Activated naive CD4-positive, alpha-beta T cell treated with anti-CD3 and anti-CD28 coated beads, Interleukin-2, amount 50 U/mL, for 72 hours (primary cell): Measurements from ENCODE around the gene SLC12A6. TPM values are rescaled to one million over a fixed set of nuclear protein-coding genes. Genes with fewer than 3 reads are reported as not detected.

Experiments used
- ATAC-seq, 2 donors: fragments of 150-1000 bp; cut with Tn5 transposase; 2 replicates each; pipeline ENCODE4 v1.10.0; 2021; ENCODE audit warnings: mild to moderate bottlenecking in 2 of 2, moderate library complexity in 2 of 2
- DNase-seq, 2 donors: peaks; one replicate each; pipeline ENCODE4 v3.0.0; 2021 to 2022; ENCODE audit warnings: low spot score in 2 of 2
- H3K27ac Mint-ChIP-seq, 2 donors: one replicate each; pipeline ENCODE4 v1.8.0; 2022; ENCODE audit warnings: mild to moderate bottlenecking in 2 of 2, mixed read lengths in 2 of 2
- H3K36me3 Mint-ChIP-seq, 2 donors: one replicate each; pipeline ENCODE4 v1.8.0; 2022; ENCODE audit warnings: mixed read lengths in 2 of 2
- H3K9me3 Mint-ChIP-seq, 2 donors: one replicate each; pipeline ENCODE4 v1.8.0; 2022; ENCODE audit warnings: mixed read lengths in 2 of 2
- total RNA-seq, 2 donors: library from RNA; stranded (reverse); gene quantifications; one replicate each; pipeline ENCODE4 v1.2.3, GENCODE V29; 2022

Gene SLC12A6
- total RNA-seq, 2 donors from 2014 or later: 29.9 to 45.1 TPM

GRCh38 chr15:34259566-34259965 is 78.0 kb downstream of the SLC12A6 start:
- ATAC-seq (no peak), DNase-seq (no peak)
- Mint-ChIP-seq H3K36me3 (no peaks in the 10 kb centered on the region), H3K9me3 (no peaks in the 10 kb centered on the region), H3K27ac (peak overlapping the region in 1 of 2 donors; percentile 33)

DNA sequence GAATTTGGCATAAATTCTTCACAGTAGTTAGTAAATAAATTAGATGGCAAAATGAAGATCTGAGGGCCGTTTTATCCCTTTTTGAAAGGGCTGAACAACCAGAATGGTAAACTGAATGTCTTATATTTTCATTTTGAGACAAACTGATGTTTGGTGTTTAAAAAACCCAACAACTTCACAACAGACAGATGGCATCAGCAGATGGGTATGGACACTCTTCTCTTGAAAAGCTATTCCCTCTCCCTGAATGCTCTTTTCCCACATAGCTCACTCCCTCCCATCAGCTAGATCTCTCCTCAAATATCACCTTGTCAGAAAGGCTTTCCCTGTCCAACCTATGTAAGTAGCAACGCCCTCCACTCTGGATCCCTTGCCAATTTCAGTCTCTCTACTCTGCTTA is 79.4 kb downstream of the SLC12A6 start:
- Mint-ChIP-seq H3K27ac (peak overlapping the region in 1 of 2 donors; percentile 1), H3K36me3 (peaks cover 0 to 7% of the 10 kb centered on the region in 2 donors), H3K9me3 (no peaks in the 10 kb centered on the region)
- DNase-seq (no peak), ATAC-seq (no peak)

DNA sequence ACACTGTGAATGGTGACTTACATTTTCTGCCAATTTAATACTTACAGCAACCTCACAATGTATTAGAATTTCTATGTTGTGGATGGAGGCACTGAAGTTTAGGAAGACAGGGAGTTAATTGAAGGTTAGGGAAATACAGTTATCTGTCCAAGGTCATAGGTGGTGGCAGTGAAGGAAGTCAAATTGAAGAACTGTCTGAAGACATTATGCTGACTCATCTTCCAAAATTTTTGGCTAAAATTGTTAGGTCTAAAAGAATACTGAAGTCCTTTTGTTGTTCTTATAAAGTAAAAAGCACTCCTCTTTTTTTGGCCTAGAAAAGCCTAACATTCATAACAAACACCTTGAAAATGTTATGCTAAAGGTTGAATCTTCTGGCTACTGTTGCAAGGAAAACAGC is 85.0 kb downstream of the SLC12A6 start:
- Mint-ChIP-seq H3K27ac (peak overlapping the region in 1 of 2 donors; percentile 87), H3K9me3 (no peaks in the 10 kb centered on the region), H3K36me3 (peaks cover 0 to 23% of the 10 kb centered on the region in 2 donors)
- no peak for ATAC-seq
- no peak for DNase-seq

- DNase-seq: no peak
- Mint-ChIP-seq H3K27ac (peak overlapping the region in 1 of 2 donors; percentile 69), H3K36me3 (peaks cover 0 to 19% of the 10 kb centered on the region in 2 donors), H3K9me3 (no peaks in the 10 kb centered on the region)
- no peak for ATAC-seq
Observed at GRCh38 chr15:34248190-34248589, 89.4 kb downstream of the SLC12A6 start.

DNA sequence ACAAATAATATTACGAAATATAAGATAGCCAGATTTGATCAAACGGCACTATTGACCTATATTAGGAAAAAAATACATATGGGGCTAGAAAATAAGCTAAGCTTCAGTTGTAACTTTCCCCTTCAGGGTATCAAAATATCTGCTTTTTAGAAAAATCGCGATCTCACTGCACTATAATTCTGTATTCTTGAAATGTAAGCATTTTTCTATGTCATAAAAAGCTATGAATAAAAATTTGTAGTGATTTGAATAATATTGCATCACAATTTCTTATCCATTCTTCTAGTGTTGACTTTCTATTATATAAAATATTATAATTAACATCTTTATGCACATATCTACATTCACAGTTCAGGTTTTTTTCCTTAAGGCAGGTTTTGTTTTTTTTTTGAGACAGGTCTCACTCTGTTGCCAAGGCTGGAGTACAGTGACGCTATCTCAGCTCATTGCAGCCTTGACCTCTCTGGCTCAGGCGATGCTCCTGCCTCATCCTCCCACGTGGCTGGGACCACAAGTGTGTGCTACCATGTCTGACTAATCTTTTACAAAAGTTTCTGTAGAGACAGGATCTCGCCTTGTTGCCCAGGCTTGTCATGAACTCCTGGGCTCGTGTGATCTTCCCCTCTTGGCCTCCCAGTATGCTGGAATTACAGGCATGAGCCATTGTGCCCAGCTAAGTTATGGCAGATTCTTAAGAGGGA is 91.2 kb downstream of the SLC12A6 start:
- peaks cover 0 to 19% of the 10 kb centered on the region in 2 donors for H3K36me3 Mint-ChIP-seq
- DNase-seq (no peak), ATAC-seq (peak in 1 of 2 donors; percentile 91)
- peak overlapping the region; percentile 66 for H3K27ac Mint-ChIP-seq
- no peaks in the 10 kb centered on the region for H3K9me3 Mint-ChIP-seq

DNA sequence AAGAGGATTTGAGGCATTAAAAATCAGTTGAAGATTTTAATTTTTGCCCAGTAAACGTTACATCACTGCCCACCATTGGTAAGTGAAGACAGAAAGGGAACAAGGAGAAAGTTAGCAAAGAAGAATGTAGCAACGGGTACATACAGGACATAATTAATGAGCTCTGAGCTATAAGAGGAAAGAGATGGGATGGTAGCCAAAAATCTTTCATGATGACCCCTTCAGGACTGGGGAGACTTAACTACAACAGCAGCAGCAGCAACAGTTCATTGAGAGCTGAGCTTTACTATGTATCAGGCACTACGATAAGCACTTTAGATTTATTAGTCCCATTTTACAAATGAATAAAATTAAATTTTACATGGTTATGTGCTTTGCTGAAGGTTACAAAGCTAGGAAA is 94.4 kb downstream of the SLC12A6 start:
- ATAC-seq (no peak), DNase-seq (no peak)
- Mint-ChIP-seq H3K36me3 (peaks cover 4 to 10% of the 10 kb centered on the region in 2 donors), H3K27ac (peak overlapping the region in 1 of 2 donors; percentile 24), H3K9me3 (no peaks in the 10 kb centered on the region)

GRCh38 chr15:34242331-34242710 is 95.3 kb downstream of the SLC12A6 start:
- H3K27ac Mint-ChIP-seq: peak overlapping the region in 1 of 2 donors; percentile 14
- H3K9me3 Mint-ChIP-seq: no peaks in the 10 kb centered on the region
- peaks cover 4 to 8% of the 10 kb centered on the region in 2 donors for H3K36me3 Mint-ChIP-seq
- DNase-seq (no peak), ATAC-seq (no peak)

DNA sequence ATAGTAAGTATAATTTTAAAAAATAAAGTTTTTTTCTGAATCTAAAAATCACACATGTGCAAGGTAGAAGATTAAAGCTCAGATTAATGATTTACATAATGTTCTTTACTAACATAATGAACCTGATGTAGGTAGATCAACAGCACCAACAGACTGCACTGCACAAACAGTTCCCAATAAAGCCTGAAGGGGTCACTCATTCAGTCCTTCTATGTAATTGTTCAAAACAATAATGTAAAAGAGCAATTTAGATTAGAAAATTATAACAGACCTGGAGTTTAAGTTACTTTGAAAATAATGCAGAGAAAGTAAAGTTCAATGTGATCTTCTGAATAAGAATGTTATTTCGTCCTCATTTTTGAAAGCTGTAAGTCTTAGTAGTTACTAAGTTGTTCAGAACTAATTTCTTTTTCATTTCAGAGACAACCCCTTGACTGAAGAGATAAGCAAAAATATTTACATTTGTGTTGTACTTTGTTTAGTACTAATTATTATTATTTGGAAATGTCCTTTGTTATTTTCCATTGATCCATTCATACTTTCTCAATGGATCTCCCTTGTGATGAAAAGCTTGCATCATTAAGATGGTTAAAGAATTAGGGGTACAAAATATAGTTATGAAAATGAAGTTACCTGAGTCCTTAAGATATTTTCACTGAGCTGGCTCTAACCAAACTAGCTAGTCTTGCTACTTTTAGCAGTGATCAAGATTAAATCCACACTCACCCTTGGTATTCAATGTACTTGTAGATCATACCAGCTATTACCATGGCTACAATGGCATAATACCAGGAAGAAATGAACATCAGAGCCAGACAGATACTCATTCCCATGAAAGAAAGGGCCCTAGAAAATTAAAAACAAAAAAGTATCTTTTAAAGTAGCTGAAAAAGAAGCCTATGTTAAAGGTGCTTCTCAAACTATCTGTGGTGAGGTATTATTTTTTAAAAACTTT is 95.9 kb downstream of the SLC12A6 start:
- Mint-ChIP-seq H3K36me3 (peaks cover 4 to 8% of the 10 kb centered on the region in 2 donors), H3K27ac (peak overlapping the region in 1 of 2 donors; percentile 14), H3K9me3 (no peaks in the 10 kb centered on the region)
- DNase-seq (no peak), ATAC-seq (peak in 1 of 2 donors; percentile 46)

DNA sequence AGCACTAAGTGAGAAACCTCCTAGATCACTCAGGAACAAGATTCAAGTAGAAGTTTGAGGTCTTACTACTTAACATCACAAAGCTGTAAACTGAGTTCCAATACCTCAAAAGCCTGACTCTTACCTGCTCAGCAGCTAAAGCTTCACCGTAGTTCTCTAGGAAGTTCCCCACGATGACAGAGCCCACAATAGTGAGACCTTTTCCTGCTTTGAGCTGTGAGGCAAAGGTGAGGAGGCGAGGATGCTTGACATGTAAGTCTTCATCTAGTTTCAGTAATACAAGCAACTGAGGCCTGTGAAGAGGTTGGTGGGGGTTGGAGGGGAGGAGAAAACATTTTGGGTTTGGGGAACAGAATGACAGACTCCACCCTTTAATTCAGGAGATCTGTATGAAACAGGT is 97.0 kb downstream of the SLC12A6 start:
- ATAC-seq (peak; percentile 66 to 76), DNase-seq (peak in 1 of 2 donors; percentile 29)
- Mint-ChIP-seq H3K9me3 (no peaks in the 10 kb centered on the region), H3K27ac (peak overlapping the region; percentile 80 to 86), H3K36me3 (peaks cover 4 to 8% of the 10 kb centered on the region in 2 donors)

DNA sequence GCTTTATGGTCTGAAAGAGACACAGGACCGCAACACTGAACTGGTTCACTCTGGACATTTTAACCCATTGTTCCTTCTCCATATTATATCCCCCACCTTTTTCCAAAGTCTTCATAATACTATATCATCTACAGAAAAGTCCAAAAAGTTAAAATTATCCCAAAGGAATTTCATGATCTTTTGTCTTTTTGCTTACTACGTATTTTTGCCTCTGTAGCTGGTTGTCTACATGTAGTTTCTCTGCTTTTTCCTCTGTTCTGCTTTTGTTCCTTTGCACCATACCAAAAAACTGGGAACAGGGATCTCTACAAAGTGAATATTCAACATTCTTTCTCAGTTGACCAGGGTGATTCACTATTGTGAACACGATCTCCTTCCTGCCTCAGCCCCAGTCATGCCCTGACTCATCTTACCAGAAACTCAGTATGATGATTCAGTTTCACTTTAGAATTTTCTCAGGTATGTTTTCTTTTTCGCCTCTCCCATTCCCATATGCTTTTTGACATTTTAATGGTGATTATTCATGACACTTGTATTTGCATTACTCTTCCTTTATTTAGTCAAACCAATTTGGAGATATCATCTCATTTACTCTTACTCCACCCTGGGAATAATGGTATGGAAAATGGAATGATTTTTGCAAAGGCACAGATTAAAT is 98.3 kb downstream of the SLC12A6 start:
- H3K27ac Mint-ChIP-seq: peak overlapping the region; percentile 65 to 88
- H3K36me3 Mint-ChIP-seq: peaks cover 4 to 8% of the 10 kb centered on the region in 2 donors
- ATAC-seq: peak; percentile 91 to 97
- H3K9me3 Mint-ChIP-seq: no peaks in the 10 kb centered on the region
- peak in 1 of 2 donors; percentile 32 for DNase-seq

DNA sequence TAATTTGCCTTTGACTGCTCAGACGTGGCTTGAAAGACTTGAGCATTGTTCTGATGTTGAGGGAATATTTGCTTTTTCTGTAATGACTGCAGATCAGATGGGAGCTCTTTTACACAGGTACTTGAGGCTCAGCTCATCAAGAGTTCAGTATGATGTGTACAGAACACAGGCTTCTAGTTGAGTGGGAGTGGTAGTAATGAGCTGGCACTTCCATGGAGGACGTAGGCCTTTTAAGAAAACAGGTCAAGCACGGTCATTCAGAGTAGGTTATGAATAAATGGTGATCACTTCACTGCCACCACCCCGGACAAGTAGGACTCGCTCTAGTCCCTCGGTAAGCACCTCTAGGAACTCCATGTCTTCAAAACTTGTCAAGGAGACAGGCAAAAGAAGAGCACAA is 104.0 kb downstream of the SLC12A6 start:
- H3K27ac Mint-ChIP-seq: peak overlapping the region in 1 of 2 donors; percentile 12
- ATAC-seq: peak; percentile 49 to 61

GRCh38 chr15:34223904-34224596 is 113.5 kb downstream of the SLC12A6 start:
- Mint-ChIP-seq H3K9me3 (no peaks in the 10 kb centered on the region), H3K36me3 (peaks cover 12 to 27% of the 10 kb centered on the region in 2 donors), H3K27ac (peak overlapping the region; percentile 92 to 98)
- DNase-seq (no peak), ATAC-seq (peak; percentile 6 to 10)

More for the DNA sequence above, 104.0 kb downstream of the SLC12A6 start:
- no peaks in the 10 kb centered on the region for H3K9me3 Mint-ChIP-seq
- no peak for DNase-seq
- H3K36me3 Mint-ChIP-seq: peaks cover 0 to 7% of the 10 kb centered on the region in 2 donors

GRCh38 chr15:34217587-34218225 is 119.9 kb downstream of the SLC12A6 start:
- DNase-seq (no peak), ATAC-seq (peak; percentile 29 to 58)
- H3K9me3 Mint-ChIP-seq: no peaks in the 10 kb centered on the region
- H3K27ac Mint-ChIP-seq: no peak overlapping the region
- no peaks in the 10 kb centered on the region for H3K36me3 Mint-ChIP-seq

- H3K9me3 Mint-ChIP-seq: no peaks in the 10 kb centered on the region
- DNase-seq (no peak), ATAC-seq (no peak)
- H3K36me3 Mint-ChIP-seq: no peaks in the 10 kb centered on the region
- no peak overlapping the region for H3K27ac Mint-ChIP-seq
Observed at GRCh38 chr15:34216527-34217270, 120.9 kb downstream of the SLC12A6 start.

GRCh38 chr15:34214135-34214534 is 123.4 kb downstream of the SLC12A6 start:
- DNase-seq (no peak), ATAC-seq (no peak)
- no peaks in the 10 kb centered on the region for H3K36me3 Mint-ChIP-seq
- H3K27ac Mint-ChIP-seq: peak overlapping the region in 1 of 2 donors; percentile 34
- H3K9me3 Mint-ChIP-seq: no peaks in the 10 kb centered on the region
